ENCODE data around the gene FRRS1L.

The FRRS1L gene

GRCh38 chr9:109166771-109167601 lies at the start of gene FRRS1L:
TSS of gene FRRS1L (minus strand) at chr9:109167249. CDS start at chr9:109167138, 111 bp downstream.
- no peak for DNase-seq

DNA sequence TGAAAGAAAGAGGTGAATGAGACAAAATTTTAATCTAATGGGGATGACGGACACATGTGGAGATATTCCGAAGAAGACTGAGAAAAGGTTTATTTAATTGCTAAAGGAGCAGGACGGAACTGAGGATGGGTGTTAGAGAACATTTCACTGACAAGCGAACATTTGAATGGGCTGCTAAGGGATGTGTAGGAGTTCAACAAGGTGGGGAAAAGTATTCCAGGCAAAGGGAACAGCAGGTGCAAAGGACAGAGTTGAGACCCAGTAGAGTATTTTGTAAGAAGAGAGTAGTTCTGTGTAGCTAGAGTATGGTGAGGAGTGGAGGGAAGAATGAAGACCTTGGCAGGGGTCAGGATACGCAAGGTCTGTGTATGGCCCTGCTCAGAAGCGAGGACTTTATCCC lies 47.4 kb upstream of the FRRS1L start:
- no peak for DNase-seq

GRCh38 chr9:109213285-109214121 lies 46.5 kb upstream of the FRRS1L start:
- DNase-seq, result no peak

- DNase-seq, result no peak
Observed at GRCh38 chr9:109212768-109213167, 45.7 kb upstream of the FRRS1L start.

DNA sequence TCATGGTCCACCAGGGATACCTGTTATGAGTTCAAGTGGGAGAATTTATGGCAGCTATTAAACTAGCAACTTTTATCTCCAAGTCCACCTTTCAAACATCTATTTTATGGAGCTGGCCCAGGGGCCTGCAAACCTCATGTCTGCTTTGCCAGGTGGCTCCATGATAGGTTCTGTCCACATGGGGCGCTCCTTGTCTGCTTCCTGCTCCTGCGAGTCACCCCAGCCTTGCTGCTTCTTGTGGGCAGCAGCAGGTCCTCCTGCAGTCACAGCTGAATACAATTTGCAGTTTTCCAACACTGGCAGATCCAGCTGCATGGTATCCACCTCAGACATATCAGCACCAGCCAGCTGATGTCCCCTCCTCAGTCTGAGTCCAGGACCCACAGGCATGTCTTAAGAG lies 39.6 kb upstream of the FRRS1L start:
- DNase-seq, result no peak

DNA sequence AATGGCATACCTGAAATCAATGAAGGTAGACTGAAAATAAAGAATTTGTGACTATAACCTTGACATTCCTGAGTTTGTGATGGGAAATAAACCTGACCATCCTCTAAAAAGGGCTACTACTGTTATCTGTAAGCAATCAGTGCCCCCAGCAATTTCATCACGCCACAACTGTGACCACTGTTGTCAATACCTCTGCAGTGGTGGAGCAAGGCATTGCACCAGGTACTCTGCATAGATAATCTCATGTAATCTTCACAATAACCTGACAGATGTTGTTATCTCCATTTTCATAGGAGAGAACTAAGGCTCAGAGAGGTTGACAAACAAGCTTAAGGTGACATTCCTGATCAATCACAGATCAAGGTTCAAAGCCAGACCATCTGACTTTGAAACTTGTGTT lies 38.5 kb upstream of the FRRS1L start:
- no peak for DNase-seq

GRCh38 chr9:109203761-109204360 lies 36.8 kb upstream of the FRRS1L start:
- DNase-seq, result no peak

GRCh38 chr9:109199676-109200075 lies 32.6 kb upstream of the FRRS1L start:
- DNase-seq, result no peak

DNA sequence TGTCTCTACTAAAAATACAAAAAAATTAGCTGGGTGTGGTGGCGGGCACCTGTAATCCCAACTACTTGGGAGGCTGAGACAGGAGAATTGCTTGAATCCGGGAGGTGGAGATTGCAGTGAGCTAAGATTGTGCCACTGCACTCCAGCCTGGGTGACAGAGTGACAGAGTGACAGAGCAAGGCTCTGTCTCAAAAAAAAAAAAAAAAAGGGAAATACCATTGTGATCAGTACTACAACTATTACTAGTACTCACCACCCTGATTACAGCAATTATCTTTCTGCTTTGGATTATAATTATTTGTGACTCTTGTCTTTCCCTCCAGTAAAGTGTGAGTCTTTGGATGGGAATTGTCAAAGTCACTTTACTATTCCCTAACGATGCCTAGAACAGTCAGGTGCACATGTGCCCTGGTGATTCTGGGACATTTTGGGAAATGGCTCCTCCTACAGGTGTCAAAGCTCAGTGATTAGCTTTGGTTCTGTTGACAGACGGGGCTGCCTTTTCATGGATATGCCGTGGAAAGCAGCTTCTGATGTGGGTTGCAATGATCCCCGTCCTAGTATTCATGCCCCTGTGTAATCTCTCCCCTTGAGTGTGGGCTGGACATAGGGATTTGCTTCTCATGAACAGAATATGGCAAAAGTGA lies 31.8 kb upstream of the FRRS1L start:
- no peak for DNase-seq

DNA sequence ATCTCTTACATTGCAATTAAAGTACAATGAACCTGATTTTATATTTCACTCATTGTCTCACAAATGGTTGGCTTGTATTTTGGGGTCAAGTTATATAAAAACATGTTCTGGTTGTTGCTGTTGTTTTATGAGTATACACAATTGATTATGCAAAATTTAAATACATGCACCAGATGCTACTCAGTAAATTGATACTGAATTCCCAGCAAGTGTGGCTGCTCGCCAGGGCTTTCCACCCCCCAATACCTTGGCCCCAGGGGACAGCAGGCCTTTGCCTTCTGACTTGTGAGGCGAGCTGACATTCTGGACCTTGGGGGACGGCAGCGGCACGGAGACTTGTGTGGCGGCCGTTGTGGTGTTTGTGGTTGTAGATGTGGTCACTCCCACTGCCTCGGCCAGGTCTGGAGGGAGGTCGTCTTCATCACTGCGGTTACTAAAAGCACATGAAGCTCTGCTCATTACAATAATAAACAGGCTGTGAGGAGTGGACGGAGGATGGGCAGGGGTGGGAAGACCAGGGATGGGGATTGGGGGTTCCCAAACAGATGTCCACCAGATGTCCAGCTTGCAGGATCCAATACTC lies 27.0 kb upstream of the FRRS1L start:
- DNase-seq, result no peak

DNA sequence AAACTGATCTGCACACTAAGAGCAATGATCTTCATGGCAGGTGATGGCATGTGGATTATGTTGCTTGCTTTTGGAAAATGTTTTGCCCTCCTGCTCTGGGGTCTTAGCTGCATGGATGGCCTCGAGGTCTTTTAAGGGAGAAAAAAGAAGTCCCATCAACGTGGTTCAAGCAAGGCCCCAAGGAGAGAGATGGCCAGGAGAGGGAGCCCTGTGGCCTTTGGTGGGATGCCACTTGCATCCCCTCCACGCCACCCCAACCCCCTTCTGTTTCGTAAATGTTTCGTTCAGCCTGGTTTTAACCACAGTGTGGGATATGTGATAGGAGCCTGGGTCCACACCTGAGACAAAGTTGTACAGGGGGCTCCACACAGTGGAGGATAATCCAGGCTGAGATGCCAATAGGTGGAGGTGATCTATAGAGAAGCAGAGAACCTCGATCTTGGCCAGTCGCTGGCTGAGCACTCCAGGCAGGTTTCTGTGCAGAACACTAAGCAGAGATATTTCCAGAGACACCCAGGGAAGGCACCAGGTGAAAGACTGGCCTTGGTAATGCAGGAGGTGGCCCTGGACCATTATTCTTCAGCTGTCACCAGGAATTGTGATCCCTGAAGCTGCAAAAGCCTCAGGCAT lies 25.8 kb upstream of the FRRS1L start:
- DNase-seq, result no peak

DNA sequence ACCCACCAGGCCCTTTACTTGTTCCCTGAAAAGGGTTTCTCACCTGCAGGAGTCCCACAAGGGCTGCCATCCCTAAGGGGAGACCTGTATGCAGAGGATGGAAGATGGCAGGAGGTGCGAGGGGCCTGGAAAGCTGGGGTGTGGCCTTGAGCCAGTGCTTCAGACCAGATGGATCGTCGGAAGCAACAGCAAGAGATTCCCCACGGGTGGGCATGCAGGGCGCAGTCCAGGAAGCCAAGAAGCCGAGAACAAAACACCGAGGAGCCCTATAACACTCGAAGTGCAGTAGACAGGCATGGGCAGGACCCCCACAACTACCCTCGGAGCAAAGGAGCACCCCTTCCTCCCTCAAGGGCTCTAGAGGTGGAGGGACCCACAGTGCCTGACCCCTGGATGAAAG lies 24.7 kb upstream of the FRRS1L start:
- DNase-seq, result no peak

- no peak for DNase-seq
Observed at GRCh38 chr9:109190151-109190550, 23.1 kb upstream of the FRRS1L start.

- DNase-seq, result no peak
Observed at GRCh38 chr9:109186857-109187520, 19.9 kb upstream of the FRRS1L start.

- DNase-seq, result no peak
Observed at GRCh38 chr9:109182940-109183798, 16.1 kb upstream of the FRRS1L start.

GRCh38 chr9:109182550-109182939 lies 15.5 kb upstream of the FRRS1L start:
- DNase-seq, result no peak

GRCh38 chr9:109181284-109181683 lies 14.2 kb upstream of the FRRS1L start:
- no peak for DNase-seq

DNA sequence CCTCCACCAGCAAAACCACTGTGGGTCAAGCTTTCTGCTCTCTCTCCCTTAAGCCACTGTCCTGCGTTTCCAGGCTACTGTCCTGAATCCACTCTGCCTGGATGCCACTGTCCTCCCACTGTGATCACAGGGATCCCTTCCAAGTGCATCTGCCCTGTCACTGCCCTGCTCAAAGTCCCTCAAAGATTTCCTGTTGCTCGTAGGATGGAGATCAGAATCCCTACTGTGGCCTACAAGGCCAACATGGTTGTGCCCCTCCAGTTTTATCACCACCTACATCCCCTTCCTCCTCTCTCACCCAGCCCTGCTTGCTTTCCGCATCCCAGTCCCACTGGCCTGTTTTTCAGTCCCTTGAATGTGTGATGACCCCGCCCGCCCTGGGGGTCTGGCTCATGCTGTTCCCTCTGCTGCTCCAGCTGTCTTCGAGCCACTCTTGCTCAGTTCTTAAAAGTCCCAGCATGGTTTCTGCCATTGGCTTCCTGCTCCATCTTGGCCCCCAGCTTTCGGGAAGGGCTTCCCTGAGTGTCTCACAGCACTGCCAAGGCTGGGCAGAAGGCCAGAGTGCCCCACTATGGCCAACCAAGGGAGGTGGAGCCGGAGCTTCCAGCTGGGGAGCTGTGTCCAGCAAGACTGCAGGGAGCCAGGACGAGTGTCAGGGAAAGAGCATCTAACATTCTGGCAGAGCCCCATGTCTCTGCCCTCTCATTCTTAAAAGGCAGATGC lies 12.9 kb upstream of the FRRS1L start:
- DNase-seq, result no peak

- DNase-seq, result no peak
Observed at GRCh38 chr9:109176963-109177362, 9.9 kb upstream of the FRRS1L start.

GRCh38 chr9:109176386-109176785 lies 9.3 kb upstream of the FRRS1L start:
- DNase-seq, result no peak

All from NCI-H1105 treated with DMSO at 0.1 percent for 48 hours (cell line).